ENCODE data around the gene ELAVL3.

ELAVL3 gene

GRCh38 chr19:11405846-11406643 lies 74.8 kb downstream of the ELAVL3 start:
- DNase-seq = no peak

DNA sequence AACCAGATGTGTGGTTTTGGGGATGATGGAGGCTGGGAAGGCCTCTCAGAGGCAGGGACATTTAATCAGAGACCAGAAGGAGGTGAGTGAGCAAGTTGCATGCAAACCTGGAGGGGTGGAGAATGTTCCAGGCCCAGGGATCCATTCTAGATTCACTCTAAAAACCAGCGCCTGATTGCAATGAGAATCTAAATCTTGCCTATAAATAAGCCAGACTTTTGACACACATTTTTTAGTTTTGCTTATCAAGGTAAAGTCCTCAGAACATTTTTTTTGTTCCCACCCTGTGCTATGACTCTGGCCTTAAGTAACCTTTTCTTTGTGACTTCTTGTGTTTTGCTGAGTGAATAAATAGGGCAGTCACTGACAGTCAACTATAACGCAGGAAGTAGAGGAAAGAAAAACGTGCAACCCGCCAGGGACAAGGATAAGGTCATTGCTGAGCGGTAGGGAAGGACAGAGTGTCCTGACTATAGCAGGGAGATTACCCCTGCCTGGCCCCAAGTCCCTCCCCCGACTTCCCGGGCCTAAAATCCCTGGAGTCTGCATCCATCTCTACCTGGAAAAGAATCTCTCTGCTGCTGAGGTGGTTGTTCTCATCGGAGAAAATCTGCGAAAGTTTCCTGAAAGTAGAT lies 76.1 kb downstream of the ELAVL3 start:
- DNase-seq = no peak

GRCh38 chr19:11401808-11402543 lies 78.9 kb downstream of the ELAVL3 start:
- DNase-seq = no peak

Data from NCI-H2081 (cell line).